Subcutaneous abdominal adipose tissue (tissue), 5 donors: ENCODE data around the gene SEMA3E.
"Not testable (repeated sequence)": the region's sequence is repeated elsewhere in the genome, so short reads cannot be mapped to it uniquely, and the experiment has no call there.

Source experiments
- H3K27ac ChIP-seq: one replicate; pipeline ENCODE4 v1.7.0; 2013; ENCODE audit warnings: low read depth, mild to moderate bottlenecking, inconsistent platforms, low read length, moderate library complexity
- H3K27me3 ChIP-seq, 5 donors: one replicate each; pipeline ENCODE4 v1.7.0; 2013; ENCODE audit warnings: low read length in 5 of 5, inconsistent platforms in 1 of 5; ENCODE audit not compliant: control insufficient read depth in 5 of 5, insufficient read depth in 4 of 5
- H3K36me3 ChIP-seq, 5 donors: one replicate each; pipeline ENCODE4 v1.7.0; 2013; ENCODE audit warnings: low read length in 5 of 5; ENCODE audit not compliant: control insufficient read depth in 5 of 5, insufficient read depth in 5 of 5
- H3K4me1 ChIP-seq, 5 donors: one replicate each; pipeline ENCODE4 v1.7.0; 2013; ENCODE audit warnings: low read length in 5 of 5, mild to moderate bottlenecking in 3 of 5, moderate library complexity in 1 of 5; ENCODE audit not compliant: control insufficient read depth in 5 of 5, insufficient read depth in 5 of 5
- H3K4me3 ChIP-seq, 5 donors: one replicate each; pipeline ENCODE4 v1.7.0; 2013; ENCODE audit warnings: low read length in 5 of 5, low read depth in 1 of 5
- H3K9ac ChIP-seq, 5 donors: one replicate each; pipeline ENCODE4 v1.7.0; 2013; ENCODE audit warnings: low read length in 5 of 5, mild to moderate bottlenecking in 4 of 5, moderate library complexity in 3 of 5
- H3K9me3 ChIP-seq, 5 donors: one replicate each; pipeline ENCODE4 v1.7.0; 2013; ENCODE audit warnings: low read length in 5 of 5; ENCODE audit not compliant: control insufficient read depth in 5 of 5
- donor health status: healthy.
- donor health status: healthy.
- donor health status: healthy.
- donor health status: healthy.
- donor health status: healthy.

Gene SEMA3E

GRCh38 chr7:83475420-83475819 is 173.5 kb downstream of the SEMA3E start:
- Histone ChIP-seq H3K9ac (no peak overlapping the region), H3K4me3 (no peak overlapping the region), H3K27me3 (no peaks in the 10 kb centered on the region), H3K27ac (no peak overlapping the region), H3K4me1 (no peaks in the 10 kb centered on the region), H3K9me3 (no peaks in the 10 kb centered on the region), H3K36me3 (no peaks in the 10 kb centered on the region)

GRCh38 chr7:83472376-83472775 is 176.6 kb downstream of the SEMA3E start:
- H3K9ac ChIP-seq: no peak overlapping the region
- H3K4me3 ChIP-seq: no peak overlapping the region
- no peaks in the 10 kb centered on the region for H3K27me3 ChIP-seq
- no peak overlapping the region for H3K27ac ChIP-seq
- H3K9me3 ChIP-seq: no peaks in the 10 kb centered on the region
- peaks cover 0 to 3% (median 0%) of the 10 kb centered on the region in 5 donors for H3K4me1 ChIP-seq
- H3K36me3 ChIP-seq: no peaks in the 10 kb centered on the region

GRCh38 chr7:83469491-83469890 is 179.4 kb downstream of the SEMA3E start:
- Histone ChIP-seq H3K27ac (no peak overlapping the region), H3K36me3 (no peaks in the 10 kb centered on the region), H3K4me3 (no peak overlapping the region), H3K27me3 (no peaks in the 10 kb centered on the region), H3K9ac (no peak overlapping the region), H3K4me1 (peaks cover 0 to 3% (median 0%) of the 10 kb centered on the region in 5 donors), H3K9me3 (no peaks in the 10 kb centered on the region)

GRCh38 chr7:83469076-83469475 is 179.9 kb downstream of the SEMA3E start:
- no peaks in the 10 kb centered on the region for H3K36me3 ChIP-seq
- H3K27ac ChIP-seq: no peak overlapping the region
- no peak overlapping the region for H3K4me3 ChIP-seq
- H3K4me1 ChIP-seq: peaks cover 0 to 3% (median 0%) of the 10 kb centered on the region in 5 donors
- no peaks in the 10 kb centered on the region for H3K9me3 ChIP-seq
- H3K27me3 ChIP-seq: no peaks in the 10 kb centered on the region
- no peak overlapping the region for H3K9ac ChIP-seq

GRCh38 chr7:83468251-83468739 is 180.6 kb downstream of the SEMA3E start:
- H3K27ac ChIP-seq: no peak overlapping the region
- no peaks in the 10 kb centered on the region for H3K36me3 ChIP-seq
- peaks cover 0 to 3% (median 0%) of the 10 kb centered on the region in 5 donors for H3K4me1 ChIP-seq
- H3K9me3 ChIP-seq: no peaks in the 10 kb centered on the region
- H3K9ac ChIP-seq: no peak overlapping the region
- no peaks in the 10 kb centered on the region for H3K27me3 ChIP-seq
- H3K4me3 ChIP-seq: no peak overlapping the region

- Histone ChIP-seq H3K36me3 (no peaks in the 10 kb centered on the region), H3K4me3 (no peak overlapping the region), H3K9ac (no peak overlapping the region), H3K4me1 (peaks cover 0 to 3% (median 0%) of the 10 kb centered on the region in 5 donors), H3K27ac (no peak overlapping the region), H3K9me3 (no peaks in the 10 kb centered on the region), H3K27me3 (no peaks in the 10 kb centered on the region)
Measured at GRCh38 chr7:83467493-83467892, 181.4 kb downstream of the SEMA3E start.

- Histone ChIP-seq H3K4me1 (peaks cover 0 to 3% (median 0%) of the 10 kb centered on the region in 5 donors), H3K9me3 (no peaks in the 10 kb centered on the region), H3K9ac (no peak overlapping the region), H3K4me3 (no peak overlapping the region), H3K27me3 (no peaks in the 10 kb centered on the region), H3K27ac (no peak overlapping the region), H3K36me3 (no peaks in the 10 kb centered on the region)
Measured at GRCh38 chr7:83466956-83467355, 182.0 kb downstream of the SEMA3E start.

GRCh38 chr7:83466187-83466923 is 182.6 kb downstream of the SEMA3E start:
- H3K27me3 ChIP-seq: no peaks in the 10 kb centered on the region
- H3K27ac ChIP-seq: no peak overlapping the region
- H3K4me3 ChIP-seq: no peak overlapping the region
- no peak overlapping the region for H3K9ac ChIP-seq
- H3K9me3 ChIP-seq: no peaks in the 10 kb centered on the region
- no peaks in the 10 kb centered on the region for H3K36me3 ChIP-seq
- peaks cover 0 to 3% (median 0%) of the 10 kb centered on the region in 5 donors for H3K4me1 ChIP-seq

GRCh38 chr7:83465643-83466042 is 183.3 kb downstream of the SEMA3E start:
- Histone ChIP-seq H3K27ac (no peak overlapping the region), H3K27me3 (no peaks in the 10 kb centered on the region), H3K9ac (no peak overlapping the region), H3K9me3 (no peaks in the 10 kb centered on the region), H3K4me1 (peaks cover 0 to 3% (median 0%) of the 10 kb centered on the region in 5 donors), H3K36me3 (no peaks in the 10 kb centered on the region), H3K4me3 (no peak overlapping the region)

GRCh38 chr7:83461820-83462219 is 187.1 kb downstream of the SEMA3E start:
- H3K4me1 ChIP-seq, H3K9ac ChIP-seq, H3K27me3 ChIP-seq, H3K9me3 ChIP-seq, H3K27ac ChIP-seq, H3K4me3 ChIP-seq, H3K36me3 ChIP-seq: not testable (repeated sequence)
